Activated CD4-positive, CD25-positive, alpha-beta regulatory T cell treated with anti-CD3 and anti-CD28 coated beads, Interleukin-2, amount 50 U/mL, for 72 hours (primary cell): Measurements from ENCODE around the gene WSCD1.

Source experiments
- DNase-seq: peaks from one replicate; pipeline ENCODE4 v3.0.0; 2021

Gene WSCD1

DNA sequence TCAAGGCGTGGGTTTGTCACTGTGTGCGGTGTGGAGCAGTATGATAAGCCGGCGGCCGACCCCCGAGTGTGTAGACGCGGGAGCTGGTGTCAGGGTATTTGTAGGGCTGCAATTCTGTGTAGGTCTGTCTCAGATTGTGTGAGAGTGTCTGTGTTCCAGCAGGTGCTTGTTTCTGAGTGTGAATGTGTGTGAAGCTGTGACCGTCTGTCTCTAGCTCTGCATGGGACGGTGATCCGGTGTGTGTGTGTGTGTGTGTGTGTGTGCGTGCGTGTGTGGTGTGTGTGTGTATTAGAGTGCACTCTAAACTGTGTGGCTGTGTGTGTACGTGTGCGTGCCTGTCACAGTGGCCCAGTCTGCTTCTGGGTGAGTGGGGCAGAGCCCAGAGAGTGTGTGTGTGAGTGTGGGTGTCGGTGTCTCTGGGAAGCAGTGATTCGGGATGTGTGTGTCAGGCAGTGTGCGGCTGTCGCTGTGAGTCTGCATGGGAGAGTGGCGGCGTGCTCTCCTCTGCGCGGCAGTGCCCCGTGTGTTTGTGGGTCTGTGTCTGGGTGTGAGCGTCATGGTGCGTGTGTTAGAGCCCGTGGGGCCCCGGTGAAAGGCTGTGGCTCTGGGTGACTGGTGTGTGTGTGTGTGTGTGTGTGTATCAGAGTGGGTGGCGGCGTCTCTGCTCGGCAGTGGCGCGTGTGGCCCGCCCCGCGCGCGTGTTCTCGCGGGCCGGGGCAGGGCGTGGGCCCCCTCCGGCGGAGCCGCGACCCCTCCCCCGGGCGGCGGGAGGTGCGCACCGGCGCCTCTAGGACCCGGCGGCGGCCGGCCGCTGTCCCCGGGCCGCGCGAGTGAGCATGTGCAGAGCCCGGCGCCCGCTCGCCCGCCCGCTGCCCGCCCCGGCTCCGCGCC lies at the start of gene WSCD1:
TSS of gene WSCD1 (plus strand) at position 841 of the 891 bp plus-strand sequence. CDS start 10,280 bp downstream, outside the sequence.
- no peak for DNase-seq

DNA sequence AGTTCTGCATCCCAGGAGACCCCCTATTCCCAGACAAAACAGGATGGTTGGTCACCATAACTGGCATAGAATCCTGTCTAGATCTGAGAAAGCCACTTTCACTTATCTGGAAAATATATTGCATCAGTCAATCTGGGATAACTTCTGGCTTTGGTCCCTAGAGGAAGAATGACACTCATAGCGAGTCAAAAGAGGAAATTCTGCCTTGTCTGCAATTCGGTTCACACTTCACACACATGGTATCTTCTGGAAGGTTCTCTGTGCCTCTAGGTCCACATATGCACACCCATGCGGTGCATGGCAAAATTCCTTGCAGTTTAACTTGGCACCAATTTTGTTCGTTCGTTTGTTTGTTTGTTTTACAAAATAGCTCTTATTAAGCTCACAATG lies 49.2 kb upstream of the WSCD1 start:
- no peak for DNase-seq

DNA sequence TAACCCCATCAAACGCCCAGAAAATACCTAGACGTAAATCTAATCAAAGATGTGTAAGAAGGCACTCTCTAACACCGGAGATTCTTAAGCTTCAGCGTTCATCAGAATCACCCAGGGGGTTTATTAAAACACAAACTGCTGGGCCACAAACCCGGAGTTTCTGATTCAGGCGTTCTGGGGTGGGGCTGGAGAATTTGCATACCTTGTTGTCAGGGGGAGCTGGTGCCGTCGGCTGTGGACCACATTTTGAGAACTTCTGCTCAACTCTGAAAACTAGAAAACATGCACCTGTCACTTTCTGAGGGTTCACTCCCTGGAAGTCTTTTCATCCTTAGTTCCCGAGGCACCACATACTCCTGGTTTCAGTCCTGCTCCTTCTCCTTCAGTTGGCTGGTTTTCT lies 48.6 kb upstream of the WSCD1 start:
- no peak for DNase-seq

DNA sequence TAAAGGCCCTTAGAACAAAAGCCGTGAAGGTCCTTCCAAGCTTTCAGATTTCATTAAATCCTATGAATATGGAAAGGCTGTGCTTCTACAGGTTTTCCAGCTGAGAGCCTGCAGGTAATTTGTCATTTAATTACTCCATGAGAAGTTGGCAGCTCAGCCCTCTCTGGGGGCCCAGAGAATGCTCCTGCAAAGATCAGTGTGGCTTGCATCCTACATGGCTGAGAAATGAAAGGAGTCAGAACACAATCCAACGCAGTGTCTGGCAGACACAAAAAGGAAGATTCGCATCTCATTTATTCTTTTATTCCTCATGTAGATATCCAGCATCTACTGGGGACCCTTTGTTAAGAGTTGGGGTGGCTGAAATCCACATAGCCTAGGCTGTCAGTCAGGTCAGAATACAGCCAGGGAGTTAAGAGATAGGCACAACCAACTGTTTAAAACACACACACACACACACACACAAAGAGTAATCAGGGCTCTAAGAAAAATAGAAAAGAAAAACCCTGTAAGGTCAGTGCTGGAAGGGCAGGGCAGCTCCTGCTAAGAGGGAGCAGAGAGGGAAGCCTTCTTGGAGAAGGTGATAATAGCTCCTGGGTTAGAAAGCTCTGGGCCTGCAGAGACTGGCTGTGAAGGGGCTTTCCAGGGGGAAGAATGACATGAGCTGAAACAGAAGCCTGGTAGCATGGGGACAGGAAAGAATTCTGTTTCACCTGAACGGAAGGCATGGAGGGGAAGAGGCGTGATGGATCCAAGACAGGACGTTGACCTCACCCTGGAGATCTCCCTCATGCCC lies 46.9 kb upstream of the WSCD1 start:
- no peak for DNase-seq

DNA sequence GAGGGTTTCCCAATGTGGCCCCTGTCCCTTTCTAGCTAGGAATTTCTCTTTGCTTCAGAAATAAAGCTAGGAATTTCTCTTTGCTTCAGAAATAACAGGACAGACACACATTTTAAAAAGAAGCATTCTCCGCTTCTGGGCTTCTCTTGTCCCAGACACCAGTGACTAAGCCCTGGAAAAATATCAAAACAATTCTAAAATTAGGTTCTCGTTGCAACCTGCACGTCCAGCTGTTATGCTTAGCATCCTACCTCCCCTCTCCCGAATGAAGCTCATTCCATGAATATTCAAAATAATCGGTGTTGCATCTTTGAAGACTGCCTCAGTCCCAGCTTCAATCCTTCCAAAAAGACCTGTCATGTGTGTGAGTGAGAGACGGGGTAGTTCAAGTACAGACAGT lies 45.6 kb upstream of the WSCD1 start:
- DNase-seq, result no peak

DNA sequence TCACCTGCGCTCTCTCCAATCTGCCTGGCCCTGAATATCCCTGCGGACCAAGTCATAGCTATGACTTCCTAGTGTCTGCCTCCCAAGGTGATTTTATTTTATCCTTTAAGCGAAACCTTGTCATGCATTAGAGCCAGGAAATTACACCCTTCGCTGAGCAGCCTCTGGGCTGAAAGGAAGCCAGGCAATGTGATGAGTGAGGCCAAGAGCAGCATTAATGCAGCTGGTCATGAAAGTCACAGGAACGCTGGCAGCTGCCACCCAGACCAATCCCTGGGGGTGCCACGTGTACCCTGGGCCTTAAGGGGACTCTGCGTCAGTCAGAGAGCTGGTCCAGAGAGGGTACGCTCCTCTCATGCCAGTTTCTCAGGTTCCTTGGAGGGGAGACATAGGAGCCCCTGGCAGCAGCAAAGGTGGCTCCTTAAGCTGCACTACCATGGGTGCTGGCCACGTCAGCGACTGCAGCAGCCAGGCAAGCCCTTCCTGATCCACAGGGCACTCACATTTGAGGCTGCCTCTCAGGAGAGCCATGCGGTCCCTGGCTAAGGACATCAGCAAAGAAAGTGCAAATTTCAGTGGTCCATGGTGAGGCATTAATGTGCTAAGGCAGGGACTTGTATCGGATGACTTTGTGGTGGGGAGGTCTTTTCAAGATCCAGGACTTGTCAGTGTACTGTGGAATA lies 42.7 kb upstream of the WSCD1 start:
- no peak for DNase-seq

DNA sequence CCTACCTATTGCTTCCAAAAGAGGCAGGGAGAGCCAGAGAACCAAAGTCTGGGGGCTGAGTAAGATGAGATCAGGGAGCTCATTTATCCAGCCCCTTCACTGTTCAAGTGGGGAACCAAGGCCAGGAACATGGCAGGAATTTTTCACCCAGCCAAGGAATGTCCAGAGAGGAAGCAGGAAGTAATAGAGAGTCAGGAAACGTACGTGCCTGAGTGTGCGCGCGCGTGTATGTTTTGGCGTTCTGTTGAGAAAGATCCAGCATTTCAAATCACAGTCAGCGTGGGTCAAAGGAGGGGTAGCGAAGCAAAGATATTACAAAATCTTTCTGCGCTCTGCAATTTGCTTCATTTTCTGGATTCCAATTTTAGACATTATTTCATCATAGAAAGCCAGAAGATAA lies 41.9 kb upstream of the WSCD1 start:
- DNase-seq, result no peak

DNA sequence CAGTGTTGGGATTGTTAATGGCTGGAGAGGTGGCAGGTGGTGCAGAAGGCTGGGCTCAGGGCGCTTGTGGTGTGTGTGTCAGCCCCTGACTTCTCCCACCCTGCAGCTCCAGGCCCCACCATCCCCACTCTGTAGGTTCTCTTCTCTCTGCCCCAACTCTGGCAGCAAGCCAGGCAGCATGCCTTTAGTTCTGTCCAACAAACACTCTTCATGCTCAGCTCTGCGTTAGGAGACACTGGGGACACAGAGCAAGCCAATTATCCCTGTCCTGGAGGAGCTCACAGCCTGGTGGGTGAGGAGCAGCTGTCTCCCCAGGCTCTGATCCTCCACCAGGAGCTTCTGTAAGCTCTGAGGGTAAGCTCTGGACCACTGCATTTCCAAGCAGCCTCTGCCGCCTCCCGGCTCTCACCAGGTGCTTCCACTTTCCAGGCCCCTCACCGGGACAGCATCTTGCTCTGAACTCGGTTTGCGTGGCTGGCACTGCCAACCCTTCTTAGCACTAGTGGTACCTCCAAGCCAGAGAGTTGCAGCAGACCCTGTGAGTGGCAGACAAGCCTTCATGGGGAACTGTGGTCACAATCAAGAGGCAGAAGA lies 34.3 kb upstream of the WSCD1 start:
- no peak for DNase-seq

DNA sequence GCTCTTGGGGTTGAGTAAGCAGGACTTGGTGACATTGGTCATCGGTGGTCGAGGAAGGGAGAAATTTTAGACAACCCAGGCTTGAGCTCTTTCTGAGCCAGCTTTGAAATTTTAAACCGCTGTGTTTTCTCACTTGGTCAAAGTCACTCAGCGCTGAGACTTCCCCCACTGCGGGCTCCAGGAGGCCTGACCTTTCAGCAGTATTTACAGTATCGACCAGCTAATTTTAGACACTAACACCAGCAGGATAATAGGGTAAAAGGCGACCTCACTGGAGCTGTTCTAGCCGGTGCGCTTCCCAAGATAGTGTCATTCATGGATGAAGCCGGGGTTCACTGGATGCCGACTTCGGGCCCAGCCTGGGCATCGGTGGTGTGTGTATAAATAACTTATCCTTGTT lies 29.7 kb upstream of the WSCD1 start:
- no peak for DNase-seq

DNA sequence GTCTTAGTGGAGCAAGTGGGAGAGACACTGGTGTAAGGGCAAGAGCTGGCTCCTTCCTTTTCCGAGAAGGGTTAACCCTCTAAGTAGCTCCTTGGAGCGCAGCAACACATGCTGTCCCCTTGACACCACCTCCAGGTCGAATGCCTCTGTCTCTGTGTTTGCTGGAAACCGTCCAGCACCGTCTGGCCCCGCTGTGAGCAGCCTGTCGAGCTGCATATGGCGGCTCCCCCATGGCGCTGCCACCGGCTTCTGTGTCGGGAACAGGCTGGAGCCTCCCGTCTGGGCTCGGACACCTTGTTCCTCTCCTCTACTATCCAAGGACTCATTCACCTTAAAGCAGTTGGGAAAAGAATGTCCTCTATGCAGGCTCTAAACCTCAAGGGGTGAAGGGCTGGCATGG lies 28.9 kb upstream of the WSCD1 start:
- no peak for DNase-seq

DNA sequence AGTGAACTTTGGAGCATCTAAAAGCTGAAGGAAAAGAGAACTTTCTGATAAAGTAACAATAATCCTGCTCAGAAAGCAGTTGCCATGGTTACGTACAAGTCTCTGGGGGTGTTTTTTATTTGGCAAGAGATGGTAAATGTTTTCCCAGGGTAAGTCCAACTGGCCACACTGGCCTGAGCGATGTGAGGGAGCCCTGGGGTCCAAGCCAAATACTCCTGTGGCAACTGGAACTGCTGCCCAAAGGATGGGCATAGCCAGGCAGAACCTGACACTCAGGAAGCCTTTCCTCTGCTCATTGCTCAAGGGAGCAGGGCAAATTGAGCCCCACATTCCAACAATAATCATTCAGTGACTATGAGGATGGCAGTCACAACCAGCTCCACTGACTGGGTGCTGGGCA lies 26.8 kb upstream of the WSCD1 start:
- DNase-seq, result no peak

DNA sequence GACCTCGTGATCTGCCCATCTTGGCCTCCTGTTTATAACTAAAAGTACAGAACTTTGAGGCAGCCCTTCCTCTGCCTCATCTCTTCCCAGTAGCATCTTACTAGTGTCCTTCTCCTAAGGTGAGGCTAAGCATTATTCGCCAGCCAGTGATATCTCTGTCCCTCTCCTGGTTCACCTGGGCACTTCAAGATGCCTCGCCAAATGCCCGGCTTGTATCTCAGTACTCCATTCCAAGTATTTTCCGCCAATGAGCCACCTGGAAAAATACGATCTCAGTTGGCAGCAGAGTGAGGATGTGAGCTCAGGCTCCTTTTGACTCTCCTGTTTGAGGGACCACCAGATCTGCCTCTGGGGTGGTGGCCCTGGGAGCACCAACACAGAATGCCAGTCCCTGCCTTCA lies 25.9 kb upstream of the WSCD1 start:
- DNase-seq, result no peak

DNA sequence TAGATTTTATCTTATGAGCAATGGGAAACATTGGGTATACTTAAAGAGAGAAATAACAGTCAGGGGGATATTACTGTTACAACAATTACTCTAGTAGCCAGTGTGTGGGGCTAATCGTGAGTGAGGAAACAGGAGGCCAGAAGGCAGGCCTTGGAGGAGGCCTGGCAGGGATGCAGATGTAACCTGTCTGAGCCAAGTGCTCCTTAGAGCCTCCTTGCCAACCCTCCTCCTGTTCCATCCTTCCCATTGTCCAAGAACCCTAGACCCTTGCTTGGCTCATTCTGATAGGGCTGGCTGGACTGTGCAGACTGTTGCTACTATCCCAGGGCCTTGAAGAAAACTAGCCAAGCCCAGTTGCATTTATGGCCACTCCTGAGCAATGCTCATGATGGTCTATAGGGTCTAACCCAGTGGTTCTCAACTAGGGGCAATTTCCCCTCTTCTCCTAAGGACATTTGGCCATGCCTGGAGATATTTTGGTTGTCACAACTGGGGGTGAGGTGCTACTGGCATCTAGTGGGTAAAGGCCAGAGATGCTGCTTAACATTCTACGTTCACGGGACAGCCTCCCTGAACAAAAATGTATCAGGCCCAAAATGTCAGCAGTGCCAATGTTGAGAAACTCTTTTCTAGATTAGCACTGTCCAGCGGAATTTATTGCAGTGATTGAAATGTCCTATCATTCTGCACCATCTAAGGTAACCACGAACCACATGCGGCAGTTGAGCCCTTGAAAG lies 24.4 kb upstream of the WSCD1 start:
- no peak for DNase-seq

DNA sequence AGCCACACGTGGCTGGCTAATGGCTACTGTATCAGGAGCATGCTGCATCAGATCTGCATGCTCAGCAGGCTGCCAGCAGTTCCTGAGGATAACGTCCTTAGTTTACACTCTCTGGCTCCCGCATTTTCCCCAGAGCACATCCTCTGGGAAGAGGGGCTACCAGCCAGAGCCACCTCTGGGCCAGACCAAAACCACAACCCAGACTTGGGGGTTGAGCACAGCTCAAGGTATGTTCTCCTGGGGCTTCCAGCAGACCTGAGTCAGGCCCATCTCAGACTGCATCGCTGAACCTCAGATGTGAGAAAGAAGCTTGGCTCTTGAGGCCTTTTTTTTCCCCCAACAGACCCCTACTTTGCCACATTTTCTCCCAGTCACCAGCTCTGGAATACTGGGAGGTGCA lies 23.7 kb upstream of the WSCD1 start:
- no peak for DNase-seq

DNA sequence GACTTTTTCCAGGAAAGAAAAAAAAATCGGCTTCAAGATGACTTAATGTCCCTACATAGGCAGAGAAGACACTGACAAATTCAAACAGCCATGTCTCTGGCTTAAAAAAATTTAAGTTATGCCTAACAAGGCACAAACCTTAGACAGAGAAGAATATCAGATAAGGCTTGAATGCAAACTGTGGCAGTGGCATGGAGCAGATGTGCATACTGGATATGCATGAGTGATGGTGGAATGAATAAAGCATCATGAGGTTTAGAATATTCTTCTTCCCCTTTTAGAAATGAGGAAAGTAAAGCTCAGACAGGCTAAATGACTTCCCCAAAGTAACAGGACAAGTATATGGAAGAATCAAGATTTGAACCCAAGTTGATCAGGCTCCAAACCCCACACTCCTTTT lies 23.2 kb upstream of the WSCD1 start:
- DNase-seq, result no peak

DNA sequence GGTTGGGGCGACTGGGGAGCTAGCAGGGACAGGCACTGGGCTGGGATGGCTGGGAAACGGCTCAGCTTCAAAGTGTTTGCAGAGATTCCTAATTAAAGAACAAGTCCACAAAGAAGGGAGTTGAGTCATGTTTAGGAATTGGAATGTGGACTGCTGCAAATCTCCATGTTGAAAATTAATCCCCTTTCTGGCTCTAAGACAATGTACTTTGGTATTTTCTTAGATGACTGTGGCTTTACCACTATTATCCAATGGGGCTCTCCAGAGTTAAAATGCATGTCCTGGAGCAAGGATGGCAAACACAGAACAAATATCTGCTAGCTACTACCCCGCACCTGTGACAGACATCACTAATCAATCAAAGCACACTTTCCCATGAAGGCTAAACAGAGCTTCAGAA lies 22.2 kb upstream of the WSCD1 start:
- DNase-seq, result no peak

DNA sequence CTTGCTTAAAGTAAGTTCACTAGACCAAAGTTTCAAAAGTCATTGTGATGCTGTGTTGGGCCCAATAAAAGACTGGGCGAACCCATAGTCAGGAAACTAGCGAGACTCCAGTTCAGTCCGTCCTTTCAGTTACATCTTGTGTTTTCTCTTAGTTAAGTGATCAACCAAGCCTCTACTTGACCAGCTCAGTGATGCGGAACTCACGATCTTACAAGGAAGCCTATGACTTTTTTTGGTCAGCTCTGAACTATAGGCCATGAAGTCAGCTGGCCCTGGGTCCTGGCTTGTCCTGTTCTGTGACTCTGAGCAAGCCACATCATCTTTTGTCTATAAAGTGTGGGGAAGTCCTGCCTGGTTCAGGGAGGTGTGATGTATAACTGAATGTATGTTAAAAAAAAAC lies 21.7 kb upstream of the WSCD1 start:
- no peak for DNase-seq

DNA sequence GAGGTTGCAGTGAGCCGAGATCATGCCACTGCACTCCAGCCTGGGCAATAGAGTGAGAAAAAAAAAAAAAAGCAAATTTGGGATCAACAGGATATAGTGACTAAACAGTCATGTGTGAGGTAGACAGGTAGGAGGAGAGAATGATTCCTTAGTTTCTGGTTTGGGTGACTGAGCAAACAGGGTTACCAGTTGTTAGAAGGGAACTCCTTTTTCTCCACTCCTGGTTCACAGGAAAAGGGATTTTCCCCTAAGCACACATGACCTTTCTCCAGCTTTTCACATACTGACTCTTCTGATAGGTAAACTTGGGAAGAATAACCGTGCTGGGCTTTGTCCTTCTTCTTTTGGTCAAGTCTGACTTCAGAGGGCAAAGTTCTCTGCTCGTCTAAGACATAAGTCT lies 17.3 kb upstream of the WSCD1 start:
- DNase-seq, result no peak

DNA sequence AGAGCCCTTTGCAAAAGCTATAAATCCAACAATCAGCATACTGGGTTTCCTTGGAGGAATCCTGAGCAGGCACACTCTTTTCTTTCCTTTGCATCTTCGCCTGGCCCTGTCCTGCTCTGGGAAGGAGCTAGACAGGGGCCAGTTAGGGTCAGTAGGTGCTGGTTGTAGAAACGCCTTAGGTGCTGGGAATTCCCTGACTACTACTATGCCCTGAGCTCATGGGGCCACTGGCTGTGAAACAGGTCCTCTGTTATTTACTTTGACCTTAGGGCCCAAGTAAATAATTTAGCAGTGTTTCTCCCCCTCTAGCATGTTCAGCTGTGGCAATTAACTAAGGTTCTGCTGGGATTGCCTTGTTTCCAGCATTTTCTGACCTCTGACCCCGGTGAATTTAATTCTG lies 15.8 kb upstream of the WSCD1 start:
- DNase-seq, result no peak

DNA sequence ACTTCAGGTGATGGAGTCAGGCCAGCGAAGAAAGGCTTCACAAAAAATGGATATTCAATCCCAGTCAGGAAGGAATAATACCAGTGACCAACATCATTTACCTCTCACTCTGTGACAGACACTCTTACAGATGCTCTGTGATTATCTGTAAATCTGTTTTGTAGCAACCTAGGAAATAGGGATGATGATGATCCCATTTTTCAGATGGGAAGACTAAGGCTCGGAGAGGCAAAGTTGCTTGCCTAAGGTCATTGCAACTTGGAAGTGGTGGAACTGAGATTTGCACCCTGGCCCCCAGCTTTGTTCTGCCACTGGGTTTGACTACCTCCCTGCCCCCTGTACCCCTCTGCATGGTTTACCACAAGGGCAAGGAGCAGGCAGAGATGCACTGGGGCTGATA lies 14.1 kb upstream of the WSCD1 start:
- no peak for DNase-seq

DNA sequence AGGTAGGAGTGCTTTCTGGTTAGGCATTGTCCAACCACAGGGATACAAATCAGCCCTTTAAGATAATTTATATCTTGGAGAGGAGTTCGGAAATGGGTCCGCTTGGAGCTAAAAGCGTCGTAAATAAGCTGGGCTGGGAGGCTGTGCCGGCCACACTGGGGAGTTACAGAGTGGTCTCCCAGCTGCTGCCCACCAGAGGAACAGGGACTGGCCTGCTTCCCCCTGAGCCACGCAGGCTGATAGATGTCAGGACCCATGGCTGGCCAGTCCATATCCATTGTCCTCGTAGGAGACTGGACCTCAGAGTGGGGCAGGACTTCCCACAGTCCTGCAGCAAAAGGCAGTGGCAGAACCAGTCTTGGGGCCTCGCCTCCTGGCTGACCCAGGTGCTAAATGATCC lies 12.6 kb upstream of the WSCD1 start:
- no peak for DNase-seq

DNA sequence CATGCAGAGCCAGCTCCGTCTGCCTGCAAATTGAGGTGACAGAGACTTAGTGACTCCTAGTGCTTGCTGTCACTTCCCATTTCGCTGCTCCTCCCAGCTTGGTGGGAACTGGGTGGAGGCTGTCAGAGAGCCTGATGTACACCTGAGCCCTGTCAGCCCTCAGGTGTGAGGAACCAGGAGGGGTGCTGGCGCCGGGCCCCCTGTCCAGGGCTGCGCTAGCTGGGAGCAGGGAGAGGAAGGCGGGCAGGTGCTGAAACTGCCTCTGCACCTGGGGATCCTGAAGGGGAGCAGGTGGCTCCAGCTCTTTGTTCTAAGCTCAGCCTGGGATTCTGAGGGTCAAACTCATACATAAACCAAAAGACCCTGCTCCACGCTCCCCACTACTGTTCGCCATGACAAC lies 10.8 kb upstream of the WSCD1 start:
- no peak for DNase-seq

DNA sequence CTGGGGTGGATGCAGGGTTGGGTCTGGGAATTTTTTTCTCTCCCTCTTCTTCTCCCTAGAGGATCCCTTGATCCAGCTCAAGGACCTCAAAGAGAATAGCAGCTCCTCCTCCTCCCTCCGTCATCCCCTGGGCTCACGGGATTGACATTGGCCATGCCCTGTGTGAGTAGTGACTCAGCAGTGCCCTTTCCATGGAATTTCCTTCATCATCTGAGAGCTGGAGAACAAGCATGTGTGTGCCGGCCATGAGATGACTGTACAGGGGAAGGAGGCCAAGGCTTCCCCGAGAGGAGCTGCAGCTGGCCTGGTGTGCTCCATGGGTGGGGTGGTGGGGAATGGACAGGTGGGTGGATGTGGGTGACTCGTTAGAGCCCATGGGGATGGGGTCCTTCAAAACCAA lies 8.9 kb upstream of the WSCD1 start:
- DNase-seq, result no peak
